HepG2 (cell line): ENCODE data around the gene CDC42EP5. TPM values are rescaled to one million over a fixed set of nuclear protein-coding genes. Genes with fewer than 3 reads are reported as not detected.

Source experiments
- IKZF1 ChIP-seq: fragments of 450-650 bp; IDR thresholded peaks from 2 replicates; pipeline ENCODE4 v1.7.1; 2016
- JUNB ChIP-seq: sonication (generic); formaldehyde crosslinking; IDR thresholded peaks from 2 replicates; pipeline ENCODE4 v1.8.0; 2022; ENCODE audit warnings: missing genetic modification reagents, mild to moderate bottlenecking, borderline replicate concordance
- MAFF ChIP-seq: IDR thresholded peaks from 2 replicates; pipeline ENCODE4 v1.6.1; 2011; ENCODE audit warnings: low read depth, low read length, improper control_type of control experiment
- NCOA1 ChIP-seq: sonication (generic); formaldehyde crosslinking; IDR thresholded peaks from 2 replicates; pipeline ENCODE4 v1.9.0; 2021; ENCODE audit warnings: missing genetic modification reagents
- NFKB2 ChIP-seq: sonication (generic); formaldehyde crosslinking; IDR thresholded peaks from 2 replicates; pipeline ENCODE4 v1.4.0; 2020; ENCODE audit warnings: missing genetic modification reagents, borderline replicate concordance
- NR2F1 ChIP-seq, 2 experiments: fragments of 450-650 bp in 1 of 2; formaldehyde crosslinking in 1 of 2; IDR thresholded peaks; 2 replicates each; pipeline versions ENCODE4 v1.5.0 to v1.6.1; 2016 to 2020; ENCODE audit warnings: mild to moderate bottlenecking in 1 of 2, missing compliant biosample characterization in 1 of 2, missing genetic modification reagents in 1 of 2, moderate library complexity in 1 of 2
- ONECUT2 ChIP-seq: sonication (generic); formaldehyde crosslinking; IDR thresholded peaks from 2 replicates; pipeline ENCODE4 v1.4.0; 2020; ENCODE audit warnings: missing genetic modification reagents
- PRDM15 ChIP-seq: sonication (generic); formaldehyde crosslinking; IDR thresholded peaks from 2 replicates; pipeline ENCODE4 v1.4.0; 2020; ENCODE audit warnings: missing genetic modification reagents
- SIN3A ChIP-seq: IDR thresholded peaks from 2 replicates; pipeline ENCODE4 v1.6.1; 2011; ENCODE audit warnings: low read depth, mild to moderate bottlenecking, control low read depth, low read length, borderline replicate concordance
- SNAPC2 ChIP-seq: sonication (generic); formaldehyde crosslinking; IDR thresholded peaks from 2 replicates; pipeline ENCODE4 v1.8.1; 2022; ENCODE audit warnings: mild to moderate bottlenecking, missing genetic modification reagents
- TAF1 ChIP-seq: sonication (generic); formaldehyde crosslinking; IDR thresholded peaks from 2 replicates; pipeline ENCODE4 v1.4.0; 2020; ENCODE audit warnings: missing genetic modification reagents
- TBX3 ChIP-seq: fragments of 450-650 bp; IDR thresholded peaks from 2 replicates; pipeline ENCODE4 v1.6.1; 2017; ENCODE audit warnings: antibody characterized with exemption, mild to moderate bottlenecking, inconsistent platforms, borderline replicate concordance
- TMF1 ChIP-seq: sonication (generic); formaldehyde crosslinking; IDR thresholded peaks from 2 replicates; pipeline ENCODE4 v1.8.1; 2022; ENCODE audit warnings: low read depth, missing genetic modification reagents
- ZNF30 ChIP-seq: sonication (generic); formaldehyde crosslinking; IDR thresholded peaks from 2 replicates; pipeline ENCODE4 v1.5.0; 2020; ENCODE audit warnings: mild to moderate bottlenecking, missing genetic modification reagents
- ZNF776 ChIP-seq: sonication (generic); formaldehyde crosslinking; IDR thresholded peaks from 2 replicates; pipeline ENCODE4 v1.4.0; 2020; ENCODE audit warnings: mild to moderate bottlenecking, missing genetic modification reagents
- polyA plus RNA-seq, 8 experiments: library from polyadenylated mRNA; depleted of rRNA in 3 of 8; stranded (reverse) in 7 of 8; unstranded in 1 of 8; fragments of >200 nt; fragmentation: Illumina TruSeq in 4 of 8; extraction: Trizol in 4 of 8; gene quantifications; 2 replicates each; pipeline versions ENCODE4 v1.2.1 to v1.2.3, GENCODE V29; 2011 to 2016; ENCODE audit warnings: low read depth in 4 of 8, missing spikeins in 1 of 8, mixed read lengths in 1 of 8; ENCODE audit not compliant: insufficient read depth in 1 of 8
- total RNA-seq, 5 experiments: library from RNA; depleted of rRNA; stranded (reverse); fragments of >200 nt; fragmentation: Illumina TruSeq; extraction: Trizol; gene quantifications; 2 replicates each; pipeline ENCODE4 v1.2.3, GENCODE V29; 2016; ENCODE audit warnings: low read depth in 1 of 5
- TF ChIP-seq, protein P1 (sequence below), 2 experiments: sonication (generic) in 1 of 2; formaldehyde crosslinking in 1 of 2; IDR thresholded peaks; 2 replicates each; pipeline versions ENCODE4 v1.4.0 to v1.6.1; 2018 to 2020; ENCODE audit warnings: missing genetic modification reagents in 2 of 2, borderline replicate concordance in 1 of 2, low read depth in 1 of 2, mild to moderate bottlenecking in 1 of 2, missing biosample characterization in 1 of 2
- TF ChIP-seq, protein P2 (sequence below): IDR thresholded peaks from 2 replicates; pipeline ENCODE4 v1.4.0; 2020; ENCODE audit warnings: mild to moderate bottlenecking, missing genetic modification reagents
- TF ChIP-seq, protein P3 (sequence below): IDR thresholded peaks from 2 replicates; pipeline ENCODE4 v1.6.1; 2018; ENCODE audit warnings: missing genetic modification reagents

The CDC42EP5 gene
- total and polyA plus RNA-seq, 2 of the 13 experiments (the other 11 are each of a cell fraction or from before 2014, with no cell fraction given): 0.41 to 1.6 TPM

DNA sequence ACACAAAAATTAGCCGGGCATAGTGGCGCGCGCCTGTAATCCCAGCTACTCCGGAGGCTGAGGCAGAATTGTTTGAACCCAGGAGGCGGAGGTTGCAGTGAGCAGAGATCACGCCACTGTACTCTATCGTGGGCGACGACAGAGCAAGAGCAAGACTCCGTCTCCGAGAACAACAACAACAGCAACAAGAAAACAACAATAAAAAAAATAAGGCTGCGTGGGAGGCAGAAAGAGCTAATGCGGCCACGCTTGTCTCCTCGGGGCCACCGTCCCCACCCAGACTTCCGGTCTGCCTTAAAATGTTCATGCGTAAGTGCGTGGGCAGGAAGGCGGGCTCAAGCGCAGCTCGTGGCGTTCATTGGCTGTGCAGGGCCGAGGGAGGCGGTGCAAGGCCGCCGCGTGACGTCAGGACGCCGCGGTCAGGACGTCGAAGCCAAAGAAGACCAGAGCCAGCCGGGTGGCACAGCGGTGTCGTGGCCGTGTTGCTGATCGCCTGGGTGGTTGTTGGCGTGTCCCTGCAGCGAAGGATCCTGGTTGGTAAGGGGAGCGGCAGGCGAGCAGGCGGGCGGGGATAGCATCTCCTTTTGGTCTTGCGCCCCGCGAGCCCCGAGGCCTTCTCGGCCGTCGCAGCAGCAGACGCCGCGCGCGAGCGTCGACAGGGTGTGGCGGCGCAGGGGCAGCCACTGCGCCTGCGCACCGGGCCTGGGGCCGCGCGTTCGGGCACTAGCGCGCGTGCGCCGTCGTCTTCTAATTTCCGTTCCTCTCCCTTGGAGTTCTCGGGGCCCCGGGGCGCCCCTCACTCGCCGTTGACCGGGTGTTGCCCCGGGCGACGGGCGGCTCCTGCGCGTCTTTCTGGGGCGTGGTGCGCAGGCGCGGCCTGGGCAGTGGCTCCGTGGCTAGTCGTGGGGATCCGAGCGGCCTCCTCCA lies 24.1 kb downstream of the CDC42EP5 start, which contains the start of gene LENG8 (continued):
- TF ChIP-seq SIN3A (peak; percentile 90; the same call in 1 of the 2 replicates), SNAPC2 (CRISPR knock-in tag) (no peak), PRDM15 (CRISPR knock-in tag) (no peak), NFKB2 (CRISPR knock-in tag) (peak; percentile 97; the same call in 1 of the 2 replicates), IKZF1 (no peak), JUNB (CRISPR knock-in tag) (no peak), NCOA1 (CRISPR knock-in tag) (no peak), ZNF30 (CRISPR knock-in tag) (no peak), ZNF776 (CRISPR knock-in tag) (peak; percentile 95), ONECUT2 (CRISPR knock-in tag) (peak; percentile 22; the same call in 1 of the 2 replicates), TBX3 (no peak; the same call in 1 of the 2 replicates), TAF1 (CRISPR knock-in tag) (peak; percentile 90), NR2F1 (CRISPR knock-in tag; IDR thresholded peaks at IDR 0.05) (no peak), TMF1 (CRISPR knock-in tag) (peak; percentile 74), MAFF (no peak)
- TF ChIP-seq, protein P1, sequence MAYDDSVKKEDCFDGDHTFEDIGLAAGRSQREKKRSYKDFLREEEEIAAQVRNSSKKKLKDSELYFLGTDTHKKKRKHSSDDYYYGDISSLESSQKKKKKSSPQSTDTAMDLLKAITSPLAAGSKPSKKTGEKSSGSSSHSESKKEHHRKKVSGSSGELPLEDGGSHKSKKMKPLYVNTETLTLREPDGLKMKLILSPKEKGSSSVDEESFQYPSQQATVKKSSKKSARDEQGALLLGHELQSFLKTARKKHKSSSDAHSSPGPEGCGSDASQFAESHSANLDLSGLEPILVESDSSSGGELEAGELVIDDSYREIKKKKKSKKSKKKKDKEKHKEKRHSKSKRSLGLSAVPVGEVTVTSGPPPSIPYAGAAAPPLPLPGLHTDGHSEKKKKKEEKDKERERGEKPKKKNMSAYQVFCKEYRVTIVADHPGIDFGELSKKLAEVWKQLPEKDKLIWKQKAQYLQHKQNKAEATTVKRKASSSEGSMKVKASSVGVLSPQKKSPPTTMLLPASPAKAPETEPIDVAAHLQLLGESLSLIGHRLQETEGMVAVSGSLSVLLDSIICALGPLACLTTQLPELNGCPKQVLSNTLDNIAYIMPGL (CRISPR knock-in tag; IDR thresholded peaks at IDR 0.05; ENCODE audit: borderline replicate concordance in 1 of 2, low read depth in 1 of 2): peak; percentile 87 to 90; a peak in 3 of 4 replicates
- TF ChIP-seq, protein P2, sequence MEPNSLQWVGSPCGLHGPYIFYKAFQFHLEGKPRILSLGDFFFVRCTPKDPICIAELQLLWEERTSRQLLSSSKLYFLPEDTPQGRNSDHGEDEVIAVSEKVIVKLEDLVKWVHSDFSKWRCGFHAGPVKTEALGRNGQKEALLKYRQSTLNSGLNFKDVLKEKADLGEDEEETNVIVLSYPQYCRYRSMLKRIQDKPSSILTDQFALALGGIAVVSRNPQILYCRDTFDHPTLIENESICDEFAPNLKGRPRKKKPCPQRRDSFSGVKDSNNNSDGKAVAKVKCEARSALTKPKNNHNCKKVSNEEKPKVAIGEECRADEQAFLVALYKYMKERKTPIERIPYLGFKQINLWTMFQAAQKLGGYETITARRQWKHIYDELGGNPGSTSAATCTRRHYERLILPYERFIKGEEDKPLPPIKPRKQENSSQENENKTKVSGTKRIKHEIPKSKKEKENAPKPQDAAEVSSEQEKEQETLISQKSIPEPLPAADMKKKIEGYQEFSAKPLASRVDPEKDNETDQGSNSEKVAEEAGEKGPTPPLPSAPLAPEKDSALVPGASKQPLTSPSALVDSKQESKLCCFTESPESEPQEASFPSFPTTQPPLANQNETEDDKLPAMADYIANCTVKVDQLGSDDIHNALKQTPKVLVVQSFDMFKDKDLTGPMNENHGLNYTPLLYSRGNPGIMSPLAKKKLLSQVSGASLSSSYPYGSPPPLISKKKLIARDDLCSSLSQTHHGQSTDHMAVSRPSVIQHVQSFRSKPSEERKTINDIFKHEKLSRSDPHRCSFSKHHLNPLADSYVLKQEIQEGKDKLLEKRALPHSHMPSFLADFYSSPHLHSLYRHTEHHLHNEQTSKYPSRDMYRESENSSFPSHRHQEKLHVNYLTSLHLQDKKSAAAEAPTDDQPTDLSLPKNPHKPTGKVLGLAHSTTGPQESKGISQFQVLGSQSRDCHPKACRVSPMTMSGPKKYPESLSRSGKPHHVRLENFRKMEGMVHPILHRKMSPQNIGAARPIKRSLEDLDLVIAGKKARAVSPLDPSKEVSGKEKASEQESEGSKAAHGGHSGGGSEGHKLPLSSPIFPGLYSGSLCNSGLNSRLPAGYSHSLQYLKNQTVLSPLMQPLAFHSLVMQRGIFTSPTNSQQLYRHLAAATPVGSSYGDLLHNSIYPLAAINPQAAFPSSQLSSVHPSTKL (CRISPR knock-in tag): peak; percentile 53
- TF ChIP-seq, protein P3, sequence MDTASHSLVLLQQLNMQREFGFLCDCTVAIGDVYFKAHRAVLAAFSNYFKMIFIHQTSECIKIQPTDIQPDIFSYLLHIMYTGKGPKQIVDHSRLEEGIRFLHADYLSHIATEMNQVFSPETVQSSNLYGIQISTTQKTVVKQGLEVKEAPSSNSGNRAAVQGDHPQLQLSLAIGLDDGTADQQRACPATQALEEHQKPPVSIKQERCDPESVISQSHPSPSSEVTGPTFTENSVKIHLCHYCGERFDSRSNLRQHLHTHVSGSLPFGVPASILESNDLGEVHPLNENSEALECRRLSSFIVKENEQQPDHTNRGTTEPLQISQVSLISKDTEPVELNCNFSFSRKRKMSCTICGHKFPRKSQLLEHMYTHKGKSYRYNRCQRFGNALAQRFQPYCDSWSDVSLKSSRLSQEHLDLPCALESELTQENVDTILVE (CRISPR knock-in tag): no peak
